H1 (cell line): ENCODE data around the gene RB1. TPM values are rescaled to one million over a fixed set of nuclear protein-coding genes. Genes with fewer than 3 reads are reported as not detected.

Source experiments
- CTCF ChIA-PET: fragments of 300-600 bp; sonication (Branson Sonifier 250); formaldehyde crosslinking; loops from one replicate; lab custom pipeline; 2021; ENCODE audit not compliant: partially characterized antibody; lab: Charles Lee
- POLR2A ChIA-PET: fragments of 300-600 bp; sonication (Branson Sonifier 250); formaldehyde crosslinking; loops from one replicate; lab custom pipeline; 2021; ENCODE audit warnings: inconsistent platforms; ENCODE audit not compliant: partially characterized antibody; lab: Charles Lee
- DNase-seq, 2 experiments: peaks; one replicate each; pipeline versions ENCODE4 v3.0.0 to v3.0.0-alpha.2; 2010 to 2022; ENCODE audit warnings: low spot score in 2 of 2, low read depth in 1 of 2, mixed read lengths in 1 of 2
- FAIRE-seq: peaks from 2 replicates; lab custom pipeline; 2011; peaks lifted over from hg19 to GRCh38; lab: Jason Lieb, UNC
- H2AFZ ChIP-seq: 2 replicates; pipeline ENCODE4 v1.8.1; 2012; ENCODE audit warnings: low read length, inconsistent platforms
- H2AK5ac ChIP-seq: 2 replicates; pipeline ENCODE4 v1.6.1; 2013; ENCODE audit warnings: low read depth, low read length
- H2BK120ac ChIP-seq: replicated peaks from 2 replicates; pipeline ENCODE3; 2013; ENCODE audit warnings: low read depth, low read length, inconsistent platforms
- H2BK12ac ChIP-seq: 2 replicates; pipeline ENCODE4 v1.6.1; 2013; ENCODE audit warnings: low read depth, low read length
- H2BK15ac ChIP-seq: 2 replicates; pipeline ENCODE4 v1.6.1; 2013; ENCODE audit warnings: low read length
- H2BK20ac ChIP-seq: 2 replicates; pipeline ENCODE4 v1.6.1; 2013; ENCODE audit warnings: low read length
- H2BK5ac ChIP-seq: 2 replicates; pipeline ENCODE4 v1.6.1; 2013; ENCODE audit warnings: low read depth, low read length
- H3K14ac ChIP-seq: 2 replicates; pipeline ENCODE4 v1.6.1; 2013; ENCODE audit warnings: inconsistent platforms; ENCODE audit not compliant: insufficient read length
- H3K18ac ChIP-seq: 2 replicates; pipeline ENCODE4 v1.6.1; 2013; ENCODE audit warnings: low read length; ENCODE audit errors: extremely low read depth
- H3K23ac ChIP-seq: 2 replicates; pipeline ENCODE4 v1.6.1; 2013; ENCODE audit warnings: inconsistent platforms; ENCODE audit not compliant: insufficient read length
- H3K23me2 ChIP-seq: 2 replicates; pipeline ENCODE4 v1.6.1; 2013; ENCODE audit warnings: low read depth, low read length
- H3K27ac ChIP-seq: 2 replicates; pipeline ENCODE4 v1.6.1; 2011; ENCODE audit warnings: low read depth, low read length, inconsistent platforms
- H3K27me3 ChIP-seq, 4 experiments: replicated peaks in 1 of 4; 1 replicate in 1 of 4; 2 replicates in 3 of 4; pipeline versions ENCODE4 v1.6.1 to v1.8.1; 2011 to 2013; ENCODE audit warnings: low read length in 3 of 4, mild to moderate bottlenecking in 3 of 4, inconsistent platforms in 2 of 4, mixed read lengths in 2 of 4, moderate library complexity in 1 of 4; ENCODE audit not compliant: control insufficient read depth in 3 of 4, insufficient read depth in 3 of 4; ENCODE audit errors: extremely low read depth in 1 of 4
- H3K36me3 ChIP-seq, 4 experiments: 2 replicates each; pipeline versions ENCODE4 v1.6.1 to v1.8.1; 2011 to 2013; ENCODE audit warnings: mild to moderate bottlenecking in 4 of 4, low read length in 3 of 4, moderate library complexity in 2 of 4, control low read depth in 1 of 4, inconsistent platforms in 1 of 4; ENCODE audit not compliant: insufficient read depth in 4 of 4, control insufficient read depth in 2 of 4
- H3K4ac ChIP-seq: replicated peaks from 2 replicates; pipeline ENCODE3; 2013; ENCODE audit warnings: low read length, low read depth, mixed read lengths, inconsistent platforms; ENCODE audit not compliant: insufficient read length
- H3K4me1 ChIP-seq, 4 experiments: replicated peaks in 1 of 4; 1 replicate in 1 of 4; 2 replicates in 3 of 4; pipeline versions ENCODE4 v1.6.1 to v1.8.1; 2011 to 2013; ENCODE audit warnings: low read length in 3 of 4, inconsistent platforms in 2 of 4, mixed read lengths in 1 of 4; ENCODE audit not compliant: insufficient read depth in 4 of 4, control insufficient read depth in 3 of 4
- H3K4me2 ChIP-seq, 2 experiments: 2 replicates each; pipeline versions ENCODE4 v1.6.1 to v1.8.1; 2011 to 2013; ENCODE audit warnings: low read depth in 2 of 2, low read length in 2 of 2, control low read depth in 1 of 2, inconsistent platforms in 1 of 2, mild to moderate bottlenecking in 1 of 2; ENCODE audit not compliant: insufficient read depth in 1 of 2
- H3K4me3 ChIP-seq, 4 experiments: fragments of 200-600, 300-600 bp in 1 of 4; sonication (generic), shearing (Covaris generic), sonication (Bioruptor Twin) in 1 of 4; 2 replicates each; pipeline versions ENCODE4 v1.5.1 to v1.8.1; 2011 to 2016; ENCODE audit warnings: low read length in 4 of 4, low read depth in 3 of 4, control low read depth in 2 of 4, inconsistent platforms in 2 of 4, mild to moderate bottlenecking in 2 of 4, mixed read lengths in 1 of 4, moderate library complexity in 1 of 4; ENCODE audit not compliant: insufficient read depth in 2 of 4; ENCODE audit errors: extremely low read depth in 1 of 4
- H3K56ac ChIP-seq: replicated peaks from 2 replicates; pipeline ENCODE3; 2013; ENCODE audit warnings: low read depth, mild to moderate bottlenecking, mixed read lengths, low read length, inconsistent platforms; ENCODE audit not compliant: insufficient read length
- H3K79me1 ChIP-seq: 2 replicates; pipeline ENCODE4 v1.6.1; 2013; ENCODE audit warnings: low read depth, low read length, control low read depth
- H3K79me2 ChIP-seq, 2 experiments: 2 replicates each; pipeline versions ENCODE4 v1.6.1 to v1.8.1; 2012 to 2013; ENCODE audit warnings: low read length in 2 of 2, mild to moderate bottlenecking in 2 of 2, inconsistent platforms in 1 of 2; ENCODE audit not compliant: insufficient read depth in 2 of 2, control insufficient read depth in 1 of 2
- H3K9ac ChIP-seq, 4 experiments: replicated peaks in 1 of 4; 1 replicate in 1 of 4; 2 replicates in 3 of 4; pipeline versions ENCODE4 v1.6.1 to v1.8.1; 2011 to 2013; ENCODE audit warnings: low read depth in 3 of 4, low read length in 3 of 4, control low read depth in 2 of 4, mild to moderate bottlenecking in 2 of 4, moderate library complexity in 2 of 4, inconsistent platforms in 1 of 4; ENCODE audit errors: extremely low read depth in 1 of 4
- H3K9me3 ChIP-seq, 2 experiments: 2 replicates each; pipeline versions ENCODE4 v1.6.1 to v1.8.1; 2012 to 2013; ENCODE audit warnings: mild to moderate bottlenecking in 2 of 2, moderate library complexity in 2 of 2, control low read depth in 1 of 2, inconsistent platforms in 1 of 2, low read depth in 1 of 2, low read length in 1 of 2, mixed read lengths in 1 of 2; ENCODE audit not compliant: insufficient read depth in 2 of 2
- H4K20me1 ChIP-seq, 2 experiments: replicated peaks in 1 of 2; 2 replicates each; pipeline versions ENCODE3 to v1.8.1; 2011 to 2013; ENCODE audit warnings: inconsistent platforms in 2 of 2, low read length in 2 of 2, mild to moderate bottlenecking in 1 of 2; ENCODE audit not compliant: insufficient read depth in 2 of 2, control insufficient read depth in 1 of 2
- H4K5ac ChIP-seq: 2 replicates; pipeline ENCODE4 v1.6.1; 2013; ENCODE audit warnings: low read length, low read depth, mixed read lengths, inconsistent platforms; ENCODE audit not compliant: insufficient read length
- H4K8ac ChIP-seq: 2 replicates; pipeline ENCODE4 v1.8.0; 2013; ENCODE audit warnings: mild to moderate bottlenecking, moderate library complexity, low read length, inconsistent platforms; ENCODE audit not compliant: insufficient read depth; ENCODE audit errors: extremely low read depth
- H4K91ac ChIP-seq: replicated peaks from 2 replicates; pipeline ENCODE3; 2013; ENCODE audit warnings: low read length, mixed read lengths, inconsistent platforms; ENCODE audit not compliant: insufficient read length
- CBX5 ChIP-seq: fragments of 300-800, 300-1000 bp; sonication (generic); IDR thresholded peaks from 2 replicates; pipeline ENCODE4 v1.7.1; 2016; ENCODE audit warnings: antibody characterized with exemption, low read length, low read depth
- CHD2 ChIP-seq: IDR thresholded peaks from 2 replicates; pipeline ENCODE4 v1.6.1; 2012; ENCODE audit warnings: low read length, improper control_type of control experiment
- KDM1A ChIP-seq: fragments of 200-600, 300-600 bp; sonication (generic); IDR thresholded peaks from 2 replicates; pipeline ENCODE4 v1.7.1; 2016; ENCODE audit warnings: mild to moderate bottlenecking, low read length, borderline replicate concordance
- POLR2A ChIP-seq, 2 experiments: IDR thresholded peaks; 1 replicate in 1 of 2; 2 replicates in 1 of 2; pipeline ENCODE4 v1.6.1; 2011; ENCODE audit warnings: low read depth in 2 of 2, low read length in 2 of 2, mild to moderate bottlenecking in 2 of 2; ENCODE audit errors: control extremely low read depth in 1 of 2
- POU5F1 ChIP-seq: IDR thresholded peaks from 2 replicates; pipeline ENCODE4 v1.6.1; 2011; ENCODE audit warnings: low read depth, mild to moderate bottlenecking, low read length, moderate library complexity
- RBBP5 ChIP-seq: IDR thresholded peaks from 2 replicates; pipeline ENCODE4 v1.7.1; 2012; ENCODE audit warnings: low read depth, mild to moderate bottlenecking, inconsistent platforms, low read length, moderate library complexity, borderline replicate concordance
- RFX5 ChIP-seq: IDR thresholded peaks from 2 replicates; pipeline ENCODE4 v1.6.1; 2011; ENCODE audit warnings: low read depth, low read length, improper control_type of control experiment, borderline replicate concordance
- SIRT6 ChIP-seq: IDR thresholded peaks from one replicate; pipeline ENCODE4 v1.7.1; 2012; ENCODE audit warnings: low read length, inconsistent platforms
- SP1 ChIP-seq: IDR thresholded peaks from 2 replicates; pipeline ENCODE4 v1.6.1; 2011; ENCODE audit warnings: low read depth, low read length
- SRF ChIP-seq: IDR thresholded peaks from 2 replicates; pipeline ENCODE4 v1.6.1; 2011; ENCODE audit warnings: mild to moderate bottlenecking, low read depth, low read length, moderate library complexity
- ZNF274 ChIP-seq: IDR thresholded peaks from 2 replicates; pipeline ENCODE4 v1.7.0; 2012; ENCODE audit warnings: low read length, borderline replicate concordance; ENCODE audit errors: extremely low read depth
- WGBS, 2 experiments: shearing (Covaris generic) in 1 of 2; methylation state at CpG; one replicate each; pipeline versions ENCODE4 v1.1.6 to v1.1.7; 2013 to 2015; ENCODE audit warnings: low lambda C conversion rate in 2 of 2, mixed read lengths in 2 of 2, inconsistent platforms in 1 of 2, low coverage in 1 of 2, missing lambda C conversion rate in 1 of 2; ENCODE audit not compliant: insufficient replicate concordance in 2 of 2, insufficient coverage in 1 of 2, insufficient read length in 1 of 2; ENCODE audit errors: extremely low coverage in 1 of 2, missing lambda C conversion rate in 1 of 2; 5-methylcytosine and 5-hydroxymethylcytosine counted together
- polyA plus RNA-seq, 7 experiments: library from polyadenylated mRNA; depleted of rRNA in 3 of 7; stranded (reverse) in 5 of 7; unstranded in 2 of 7; fragments of >200 nt in 5 of 7; fragments of 200-250 nt in 2 of 7; gene quantifications; 1 replicate in 5 of 7; 2 replicates in 1 of 7; 4 replicates in 1 of 7; pipeline versions ENCODE4 v1.2.1 to v1.2.3, GENCODE V29; 2011 to 2013; ENCODE audit warnings: missing spikeins in 2 of 7, mixed read lengths in 2 of 7
- total RNA-seq: library from RNA; stranded (reverse); fragmentation: NEBNext Ultra II Directional; extraction: Animal tissue kit (Norgen Biotek cat#: 25700); gene quantifications from 2 replicates; pipeline ENCODE4 v1.2.1, GENCODE V29; 2021

The RB1 gene
- total and polyA plus RNA-seq, 2 of the 8 experiments (the other 6 are each of a cell fraction or from before 2014, with no cell fraction given), result 4.1 to 17.5 TPM

DNA sequence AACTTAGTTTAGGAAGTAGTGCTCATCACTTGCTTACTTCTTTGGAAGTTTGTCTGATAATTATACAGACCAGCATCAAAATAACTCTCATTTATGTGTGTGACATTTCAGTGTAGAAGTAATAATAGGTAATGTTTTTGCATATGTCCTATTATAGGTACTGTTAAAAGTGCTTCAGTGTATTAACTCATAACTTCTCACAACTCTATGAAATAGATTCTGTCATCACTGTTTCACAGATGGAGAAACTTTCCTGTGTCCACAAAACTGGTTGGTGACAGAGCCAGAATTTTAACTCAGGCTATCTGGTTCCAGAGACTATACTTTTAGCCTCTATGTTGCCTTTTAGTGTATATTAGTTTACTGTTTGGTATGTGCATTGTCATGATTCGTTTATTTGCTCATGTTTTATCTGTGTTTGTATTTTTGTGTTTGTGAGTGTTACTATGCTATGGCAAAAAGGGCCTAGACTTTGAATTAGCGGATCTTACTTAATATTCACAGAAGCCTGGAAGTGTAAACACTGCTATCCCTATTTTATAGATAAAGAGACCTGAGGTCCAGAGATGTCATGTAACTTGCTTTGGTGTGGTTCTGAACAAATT, 96.6 kb downstream of the RB1 start:
- Histone ChIP-seq H4K20me1 (no peaks in the 10 kb centered on the region), H3K4me2 (no peak overlapping the region), H3K23me2 (no peaks in the 10 kb centered on the region), H3K9ac (no peak overlapping the region), H3K23ac (no peak overlapping the region), H2BK120ac (no peak overlapping the region), H3K36me3 (no peaks in the 10 kb centered on the region), H2AK5ac (no peak overlapping the region), H3K79me2 (no peaks in the 10 kb centered on the region), H3K9me3 (no peaks in the 10 kb centered on the region), H3K4me1 (no peaks in the 10 kb centered on the region), H3K27me3 (no peaks in the 10 kb centered on the region), H4K8ac (no peak overlapping the region), H3K14ac (no peak overlapping the region), H4K5ac (no peak overlapping the region), H2BK15ac (no peak overlapping the region), H2BK20ac (no peak overlapping the region), H4K91ac (no peak overlapping the region), H3K4me3 (no peak overlapping the region), H3K56ac (no peak overlapping the region), H3K18ac (no peak overlapping the region), H3K4ac (no peak overlapping the region), H2BK12ac (no peak overlapping the region), H2BK5ac (no peak overlapping the region), H3K79me1 (no peaks in the 10 kb centered on the region), H2AFZ (no peak overlapping the region), H3K27ac (no peak overlapping the region)
- POLR2A ChIA-PET, result no interaction called here
- DNase-seq, result no peak
- 76% methylated on average over 2 of the region's 2 CpGs; no CpG with 5 or more reads in 1 of the 2 experiments for WGBS, 2 experiments
- CTCF ChIA-PET, result no interaction called here
- FAIRE-seq, result no peak
- TF ChIP-seq CHD2 (no peak), ZNF274 (no peak), RFX5 (no peak), POLR2A (IDR thresholded peaks at IDR 0.05; ENCODE audit: control extremely low read depth in 1 of 2, low read depth in 2 of 2, low read length in 2 of 2) (no peak), SP1 (no peak), CBX5 (no peak), KDM1A (no peak), SIRT6 (no peak), SRF (no peak), POU5F1 (no peak), RBBP5 (no peak)
- TF ChIP-seq, all 59 proteins: peak for 0
